GM12878 (cell line): Measurements from ENCODE around the gene IGSF6. TPM values are rescaled to one million over a fixed set of nuclear protein-coding genes. Genes with fewer than 3 reads are reported as not detected.

Experiments used
- ATAC-seq: fragments of 200-7000 bp; cut with Tn5 transposase; 3 replicates; pipeline ENCODE4 v1.9.1; 2020; ENCODE audit warnings: mild to moderate bottlenecking, moderate library complexity
- BruUV-seq: library from RNA; stranded (reverse); fragments of 400-500 nt; replicated peaks from 2 replicates; lab custom pipeline; 2021; lab: Mats Ljungman, UMichigan
- CTCF ChIA-PET: fragments of 300-600 bp; sonication (Branson Sonifier 250); formaldehyde crosslinking; extraction: SDS; loops from one replicate; lab custom pipeline; 2021; ENCODE audit warnings: inconsistent platforms; lab: Yijun Ruan, JAX
- POLR2A ChIA-PET: fragments of 350-600 bp; formaldehyde crosslinking; extraction: SDS; loops from one replicate; lab custom pipeline; 2021; ENCODE audit warnings: inconsistent platforms; lab: Charles Lee
- RAD21 ChIA-PET: fragments of 300-600 bp; sonication (Branson Sonifier 250); formaldehyde crosslinking; loops from one replicate; lab custom pipeline; 2023; ENCODE audit warnings: antibody characterized with exemption; ENCODE audit not compliant: unreplicated experiment; lab: Charles Lee
- SMC1A ChIA-PET: fragments of 300-600 bp; sonication (Branson Sonifier 250); formaldehyde crosslinking; loops from one replicate; lab custom pipeline; 2023; ENCODE audit not compliant: unreplicated experiment, uncharacterized antibody; lab: Charles Lee
- DNase-seq: peaks from one replicate; pipeline ENCODE4 v3.0.0-alpha.2; 2011; ENCODE audit warnings: low read depth, low spot score
- FAIRE-seq: peaks from 3 replicates; lab custom pipeline; 2011; peaks lifted over from hg19 to GRCh38; lab: Jason Lieb, UNC
- H2AFZ ChIP-seq: 2 replicates; pipeline ENCODE4 v1.6.0; 2011; ENCODE audit warnings: low read depth, low read length, control low read depth; ENCODE audit not compliant: control insufficient read depth
- H3K27ac ChIP-seq: 2 replicates; pipeline ENCODE4 v1.5.1; 2011; ENCODE audit warnings: control low read depth; ENCODE audit not compliant: control insufficient read depth, insufficient read depth
- H3K27me3 ChIP-seq, 2 experiments: replicated peaks in 1 of 2; 2 replicates each; pipeline versions ENCODE4 v1.6.0 to v1.6.1; 2011; ENCODE audit warnings: low read length in 1 of 2; ENCODE audit not compliant: control insufficient read depth in 2 of 2, insufficient read depth in 2 of 2
- H3K36me3 ChIP-seq, 2 experiments: 2 replicates each; pipeline ENCODE4 v1.5.1; 2011; ENCODE audit warnings: low read length in 1 of 2; ENCODE audit not compliant: control insufficient read depth in 2 of 2, insufficient read depth in 2 of 2
- H3K4me1 ChIP-seq: 2 replicates; pipeline ENCODE4 v1.6.1; 2011; ENCODE audit warnings: mild to moderate bottlenecking, low read length, moderate library complexity, mixed read lengths; ENCODE audit not compliant: control insufficient read depth, insufficient read depth
- H3K4me2 ChIP-seq: 2 replicates; pipeline ENCODE4 v1.6.0; 2011; ENCODE audit warnings: control low read depth; ENCODE audit not compliant: control insufficient read depth, insufficient read depth
- H3K4me3 ChIP-seq: fragments of 200-600 bp; sonication (generic); 2 replicates; pipeline ENCODE4 v1.5.1; 2016
- H3K79me2 ChIP-seq: 2 replicates; pipeline ENCODE4 v1.6.0; 2011; ENCODE audit warnings: low read length; ENCODE audit not compliant: control insufficient read depth, insufficient read depth
- H3K9ac ChIP-seq: 2 replicates; pipeline ENCODE4 v1.8.0; 2011; ENCODE audit warnings: low read length, control low read depth, mixed read lengths; ENCODE audit not compliant: control insufficient read depth, insufficient read depth
- H3K9me3 ChIP-seq: replicated peaks from 3 replicates; pipeline ENCODE4 v1.5.1; 2011; ENCODE audit warnings: mild to moderate bottlenecking, low read length; ENCODE audit not compliant: control insufficient read depth, insufficient read depth
- H4K20me1 ChIP-seq: 2 replicates; pipeline ENCODE4 v1.6.0; 2011; ENCODE audit not compliant: control insufficient read depth, insufficient read depth
- CUX1 ChIP-seq: IDR thresholded peaks from 2 replicates; pipeline ENCODE4 v1.6.1; 2012; ENCODE audit warnings: improper control_type of control experiment, low read depth, low read length; ENCODE audit not compliant: insufficient replicate concordance
- MEF2B ChIP-seq: fragments of 450-650 bp; IDR thresholded peaks from 2 replicates; pipeline ENCODE4 v1.6.1; 2018; ENCODE audit warnings: mild to moderate bottlenecking, moderate library complexity; ENCODE audit not compliant: partially characterized antibody, poor library complexity, severe bottlenecking
- NFIC ChIP-seq: IDR thresholded peaks from 2 replicates; pipeline ENCODE4 v1.6.1; 2012; ENCODE audit warnings: low read depth, mild to moderate bottlenecking, inconsistent platforms, low read length, moderate library complexity
- NR2C2 ChIP-seq: IDR thresholded peaks from 2 replicates; pipeline ENCODE4 v1.6.1; 2011; ENCODE audit warnings: borderline replicate concordance, low read depth; ENCODE audit not compliant: control insufficient read depth, insufficient read length
- POLR2AphosphoS5 ChIP-seq: IDR thresholded peaks from 2 replicates; pipeline ENCODE4 v1.6.1; 2011; ENCODE audit warnings: mild to moderate bottlenecking, low read length, inconsistent platforms
- RAD21 ChIP-seq: IDR thresholded peaks from 2 replicates; pipeline ENCODE4 v1.6.1; 2011; ENCODE audit warnings: mild to moderate bottlenecking, low read depth, low read length, moderate library complexity; ENCODE audit not compliant: insufficient read depth
- REST ChIP-seq: IDR thresholded peaks from 2 replicates; pipeline ENCODE4 v1.6.1; 2012; ENCODE audit warnings: mild to moderate bottlenecking, low read depth, low read length
- SMARCA5 ChIP-seq: fragments of 450-650 bp; IDR thresholded peaks from 2 replicates; pipeline ENCODE4 v1.6.1; 2017; ENCODE audit warnings: mild to moderate bottlenecking
- SRF ChIP-seq, 2 experiments: IDR thresholded peaks; 2 replicates each; pipeline ENCODE4 v1.6.1; 2011; ENCODE audit warnings: low read depth in 2 of 2, low read length in 2 of 2, mild to moderate bottlenecking in 1 of 2, moderate library complexity in 1 of 2
- SUPT20H ChIP-seq: IDR thresholded peaks from 2 replicates; pipeline ENCODE4 v1.6.1; 2011; ENCODE audit warnings: low read depth, mild to moderate bottlenecking, low read length, moderate library complexity, borderline replicate concordance; ENCODE audit not compliant: control insufficient read depth
- TAF1 ChIP-seq: IDR thresholded peaks from 2 replicates; pipeline ENCODE4 v1.6.1; 2011; ENCODE audit warnings: mild to moderate bottlenecking, low read depth, low read length, borderline replicate concordance
- ZBED1 ChIP-seq: IDR thresholded peaks from 2 replicates; pipeline ENCODE4 v1.6.1; 2016; ENCODE audit warnings: borderline replicate concordance
- ZNF384 ChIP-seq: IDR thresholded peaks from 2 replicates; pipeline ENCODE4 v1.6.1; 2012; ENCODE audit warnings: low read depth, mild to moderate bottlenecking, low read length, improper control_type of control experiment, borderline replicate concordance
- WGBS: methylation state at CpG from one replicate; pipeline ENCODE4 v1.1.6; 2016; ENCODE audit warnings: low lambda C conversion rate; ENCODE audit not compliant: insufficient replicate concordance, insufficient coverage; ENCODE audit errors: missing lambda C conversion rate; 5-methylcytosine and 5-hydroxymethylcytosine counted together
- in situ Hi-C: fragments of 300-500 bp; cut with MboI; formaldehyde crosslinking; loops from 9 replicates; pipeline ENCODE4 v1.14.3; 2018; ENCODE audit warnings: mixed read lengths
- intact Hi-C: fragments of 100-400 bp; cut with micrococcal nuclease; formaldehyde crosslinking; loops from one replicate; pipeline ENCODE4 v1.14.2; 2022; ENCODE audit not compliant: unreplicated experiment
- polyA plus RNA-seq, 11 experiments: library from polyadenylated mRNA; depleted of rRNA in 4 of 11; unstranded in 6 of 11; stranded (reverse) in 5 of 11; fragments of >200 nt; fragmentation: Nextera tagmentation in 4 of 11; fragmentation: Illumina TruSeq in 1 of 11; extraction: Ambion mirVana in 4 of 11; extraction: Trizol in 1 of 11; gene quantifications; 1 replicate in 1 of 11; 2 replicates in 10 of 11; pipeline versions ENCODE4 v1.2.1 to v1.2.3, GENCODE V29; 2011 to 2016; ENCODE audit warnings: inconsistent platforms in 2 of 11, missing spikeins in 2 of 11, low read depth in 1 of 11
- total RNA-seq, 4 experiments: library from RNA; depleted of rRNA in 3 of 4; stranded (reverse); fragments of >200 nt in 3 of 4; fragmentation: Illumina TruSeq in 1 of 4; extraction: Trizol in 1 of 4; gene quantifications; 2 replicates each; pipeline versions ENCODE4 v1.2.1 to v1.2.3, GENCODE V29; 2013 to 2021
- TF ChIP-seq, protein P1 (sequence below): fragments of 150-350 bp; IDR thresholded peaks from 2 replicates; pipeline ENCODE4 v1.6.1; 2014; ENCODE audit warnings: mild to moderate bottlenecking, low read depth, low read length

The IGSF6 gene
- total and polyA plus RNA-seq, 10 of the 15 experiments (the other 5 are each of a cell fraction or from before 2014, with no cell fraction given), result 0.32 to 1.2 (median 0.72) TPM

GRCh38 chr16:21694609-21695008 is 42.2 kb upstream of the IGSF6 start:
- H3K9me3 ChIP-seq, result no peaks in the 10 kb centered on the region
- no peaks in the 10 kb centered on the region for H4K20me1 ChIP-seq
- ChIA-PET POLR2A (interaction anchor here (0.7 kb wide), 1 partner anchor 1839 kb away, joined by 3 read pairs; no protein-coding TSS in a partner anchor), SMC1A (interaction anchor here (1.7 kb wide), 1 partner anchor 33 kb away, joined by 4 read pairs; no protein-coding TSS in a partner anchor), RAD21 (interaction anchor here (1.9 kb wide), 1 partner anchor 33 kb away, joined by 8 read pairs; no protein-coding TSS in a partner anchor), CTCF (interaction anchor here (0.8 to 3.9 kb wide), 4 partner anchors 9 to 37 kb away, joined by 3 to 16 read pairs (median 8); no protein-coding TSS in a partner anchor)
- no peak overlapping the region for H3K4me3 ChIP-seq
- no peak for FAIRE-seq
- no peaks in the 10 kb centered on the region for H3K4me1 ChIP-seq
- no peaks in the 10 kb centered on the region for H3K27me3 ChIP-seq
- in situ Hi-C loops, result no loop called here
- H3K36me3 ChIP-seq, result no peaks in the 10 kb centered on the region
- BruUV-seq, result no TSS peak
- H3K27ac ChIP-seq, result no peak overlapping the region
- no peak for DNase-seq
- intact Hi-C loops, result no loop called here
- H3K9ac ChIP-seq, result no peak overlapping the region
- no peaks in the 10 kb centered on the region for H3K79me2 ChIP-seq
- H3K4me2 ChIP-seq, result no peak overlapping the region
- ATAC-seq, result no peak
- H2AFZ ChIP-seq, result no peak overlapping the region
- WGBS, result 73% methylated on average over 4 of the region's 4 CpGs
- TF ChIP-seq CUX1, result no peak
- no peak for TF ChIP-seq NFIC
- TF ChIP-seq SRF (IDR thresholded peaks at IDR 0.05; ENCODE audit: low read depth in 2 of 2, low read length in 2 of 2), result no peak
- no peak for TF ChIP-seq RAD21
- TF ChIP-seq POLR2AphosphoS5, result no peak
- TF ChIP-seq SMARCA5, result no peak
- no peak for TF ChIP-seq ZBED1
- TF ChIP-seq, protein P1, sequence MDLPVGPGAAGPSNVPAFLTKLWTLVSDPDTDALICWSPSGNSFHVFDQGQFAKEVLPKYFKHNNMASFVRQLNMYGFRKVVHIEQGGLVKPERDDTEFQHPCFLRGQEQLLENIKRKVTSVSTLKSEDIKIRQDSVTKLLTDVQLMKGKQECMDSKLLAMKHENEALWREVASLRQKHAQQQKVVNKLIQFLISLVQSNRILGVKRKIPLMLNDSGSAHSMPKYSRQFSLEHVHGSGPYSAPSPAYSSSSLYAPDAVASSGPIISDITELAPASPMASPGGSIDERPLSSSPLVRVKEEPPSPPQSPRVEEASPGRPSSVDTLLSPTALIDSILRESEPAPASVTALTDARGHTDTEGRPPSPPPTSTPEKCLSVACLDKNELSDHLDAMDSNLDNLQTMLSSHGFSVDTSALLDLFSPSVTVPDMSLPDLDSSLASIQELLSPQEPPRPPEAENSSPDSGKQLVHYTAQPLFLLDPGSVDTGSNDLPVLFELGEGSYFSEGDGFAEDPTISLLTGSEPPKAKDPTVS, result no peak
- no peak for TF ChIP-seq SUPT20H
- no peak for TF ChIP-seq MEF2B
- no peak for TF ChIP-seq ZNF384
- no peak for TF ChIP-seq NR2C2
- no peak for TF ChIP-seq REST
- TF ChIP-seq TAF1, result no peak
